NCI-H524 (cell line): Measurements from ENCODE around the gene CFI.
"Not testable (repeated sequence)": the region's sequence is repeated elsewhere in the genome, so short reads cannot be mapped to it uniquely, and the experiment has no call there.

Experiments used
- DNase-seq, 2 experiments: peaks; one replicate each; lab custom pipeline; 2025; lab: John Stamatoyannopoulos, UW

CFI gene

DNA sequence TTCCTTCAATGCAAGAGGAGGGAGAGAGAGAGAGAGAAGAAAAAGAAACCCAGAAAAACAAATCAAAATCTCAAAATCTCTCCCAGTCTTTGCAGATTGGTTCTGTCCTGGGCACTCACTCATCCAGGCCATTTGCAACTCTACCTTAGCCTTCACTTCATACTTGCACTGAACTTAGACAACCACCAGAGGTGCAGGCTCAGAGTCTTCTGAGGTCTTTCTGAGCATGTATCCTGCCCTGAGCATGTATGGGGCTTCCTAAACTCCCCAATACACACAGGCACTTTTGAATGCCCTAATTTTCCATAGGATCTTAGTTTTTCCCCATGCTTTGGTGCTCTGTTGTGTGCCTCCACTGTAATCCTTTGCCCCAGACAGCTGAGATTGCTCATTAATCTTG is 2.9 kb downstream of the CFI start:
- DNase-seq: no peak

DNA sequence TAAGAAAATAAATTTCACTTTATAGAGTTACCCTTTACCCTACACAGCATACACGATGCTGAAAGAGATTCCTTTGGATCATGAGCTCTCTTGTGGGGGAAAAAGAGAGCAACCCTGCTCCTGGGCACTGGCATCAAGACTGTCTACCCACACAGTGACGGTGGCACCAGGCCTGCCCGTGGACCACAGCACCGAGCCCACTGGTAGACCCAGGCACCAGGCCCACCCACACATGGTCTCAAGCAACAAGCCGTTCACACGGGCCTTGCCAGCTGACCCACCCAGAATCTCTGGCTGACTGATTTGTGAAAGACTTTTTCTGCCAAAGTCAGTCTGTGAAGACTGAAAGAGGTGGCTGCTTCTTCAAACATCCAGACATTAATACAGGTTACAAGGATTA is 6.7 kb downstream of the CFI start:
- DNase-seq: no peak

DNA sequence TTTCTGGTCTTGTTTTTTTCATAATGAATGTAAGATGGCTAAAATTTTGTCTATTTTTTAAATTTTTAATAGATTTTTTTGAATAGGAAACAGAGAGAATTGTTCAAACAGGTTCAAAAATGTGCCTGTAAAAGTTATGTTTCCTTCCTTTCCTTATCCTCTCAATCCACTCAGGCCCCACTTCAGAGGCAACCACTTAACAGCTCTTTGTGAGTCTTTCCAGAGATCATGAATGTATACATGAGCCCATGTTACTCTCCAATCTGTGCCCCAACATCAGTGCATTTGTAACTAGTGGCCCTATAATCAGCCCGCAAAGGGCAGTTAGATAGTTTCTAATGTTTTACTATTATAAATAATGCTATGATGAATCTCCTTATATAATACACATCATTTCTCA is 14.0 kb downstream of the CFI start:
- DNase-seq: peak in 1 of 2 experiments; percentile 0

DNA sequence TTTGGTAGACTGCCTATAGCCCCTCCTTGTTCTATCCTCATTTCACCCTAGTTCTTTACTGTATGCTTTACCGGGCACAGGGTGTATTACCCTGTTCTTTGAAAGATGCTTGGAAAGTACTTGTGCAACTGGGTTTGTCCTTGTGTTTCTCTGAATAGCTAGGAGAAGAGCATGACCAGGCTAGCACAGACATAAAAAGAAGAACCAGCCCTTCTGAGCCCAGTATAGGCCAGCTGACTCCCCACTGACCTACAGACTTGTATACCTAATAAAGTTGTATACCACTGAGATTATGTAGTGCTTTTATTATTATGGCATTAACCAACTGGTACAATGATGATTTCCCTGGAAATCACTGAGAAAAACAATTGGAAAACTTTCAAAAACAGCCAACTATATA is 15.0 kb downstream of the CFI start:
- DNase-seq: no peak

DNA sequence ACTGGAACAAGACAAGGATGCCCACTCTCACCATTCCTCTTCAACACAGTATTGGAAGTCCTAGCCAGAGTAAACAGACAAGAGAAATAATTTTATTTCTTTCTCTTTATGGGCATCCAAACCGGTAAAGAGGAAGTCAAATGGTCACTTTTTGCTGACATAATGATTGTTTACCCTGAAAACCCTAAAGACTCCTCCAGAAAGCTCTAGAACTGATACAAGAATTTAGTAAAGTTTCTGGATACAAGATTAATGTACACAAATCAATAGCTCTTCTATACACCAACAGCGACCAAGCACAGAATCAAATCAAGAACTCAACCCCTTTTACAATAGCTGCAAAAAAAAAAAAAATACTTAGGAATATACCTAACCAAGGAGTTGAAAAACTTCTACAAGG is 19.7 kb downstream of the CFI start:
- not testable (repeated sequence) for DNase-seq

DNA sequence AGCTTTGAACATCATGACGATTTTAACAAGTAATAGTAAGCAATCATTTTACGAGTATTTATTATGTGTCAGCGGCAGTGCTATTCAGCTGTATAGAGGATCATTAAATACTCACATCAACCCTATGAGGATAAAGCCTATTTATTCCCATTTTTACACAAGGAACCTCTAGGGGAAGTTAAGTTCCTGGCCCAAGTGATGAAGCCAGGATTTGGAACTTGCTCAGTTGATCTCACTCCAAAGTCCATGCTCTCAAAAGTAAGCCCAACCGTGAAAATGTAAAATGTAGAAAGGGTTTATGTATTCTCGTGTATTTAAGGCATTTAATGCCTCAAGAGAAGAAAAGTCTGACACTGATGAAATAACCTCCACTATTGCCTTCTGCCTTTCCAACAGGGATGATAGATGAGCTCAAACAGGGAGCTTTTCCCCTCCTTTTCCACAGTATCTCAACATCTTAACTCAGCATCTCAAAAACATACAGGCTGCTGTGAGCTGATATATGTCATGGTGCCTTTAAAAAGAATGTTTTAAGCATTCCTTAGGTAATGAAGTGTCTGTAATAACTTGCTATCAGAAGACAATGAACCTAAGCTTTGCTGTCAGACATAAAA is 36.9 kb downstream of the CFI start:
- DNase-seq: no peak

DNA sequence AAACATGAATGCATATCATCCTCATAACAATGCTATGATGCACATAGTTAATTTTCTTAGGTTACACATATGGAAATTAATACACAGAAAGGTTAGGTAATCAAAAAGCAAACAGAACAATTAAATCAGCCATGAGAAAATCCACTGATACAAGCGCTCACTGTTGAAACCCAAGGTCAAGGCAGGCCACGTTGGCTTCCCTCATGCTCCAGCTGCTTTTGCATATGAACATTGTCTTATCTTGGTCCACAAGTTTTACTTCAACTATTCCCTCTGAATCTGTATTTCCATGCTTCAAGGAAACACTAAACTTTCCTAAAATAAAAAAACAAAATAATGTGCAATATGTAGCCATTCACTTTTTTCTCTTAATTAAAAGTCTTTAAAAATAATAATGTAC is 37.4 kb downstream of the CFI start:
- DNase-seq: no peak

DNA sequence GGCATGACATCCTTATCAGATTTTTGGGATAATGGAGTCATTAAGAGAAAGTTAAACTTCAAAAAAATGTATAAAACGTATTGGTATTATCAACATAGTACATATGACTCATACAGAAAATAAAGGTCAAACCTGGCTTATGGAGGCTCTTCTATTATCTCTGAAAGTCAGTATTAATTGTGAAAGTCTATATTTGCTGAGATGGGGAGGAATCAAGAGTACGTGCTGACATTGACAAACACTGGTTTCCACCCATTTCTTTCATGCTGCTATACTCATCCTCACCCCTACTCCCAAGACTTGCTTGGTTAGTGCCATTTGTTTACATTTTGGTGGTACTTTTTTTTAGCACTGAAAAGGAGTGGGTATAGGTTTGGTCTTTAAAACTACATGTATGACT is 41.1 kb downstream of the CFI start:
- DNase-seq: no peak

DNA sequence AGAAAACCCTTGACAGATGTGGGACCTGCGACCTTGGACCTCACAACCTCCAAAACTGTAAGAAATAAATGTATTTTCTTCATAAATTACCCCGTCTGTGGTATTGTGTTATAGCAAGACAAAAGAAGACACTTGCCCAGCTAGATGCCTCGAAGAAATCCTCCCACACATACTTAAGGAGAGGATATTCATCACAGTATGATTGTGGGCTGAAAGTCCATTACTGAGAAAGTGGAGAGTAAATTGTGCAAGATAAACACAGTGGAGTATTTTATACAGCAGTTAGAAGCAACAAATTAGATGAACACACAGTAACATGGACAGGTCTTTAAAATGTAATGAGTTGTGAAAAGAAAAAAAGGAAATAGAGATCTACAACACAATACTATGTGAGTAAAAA is 46.1 kb downstream of the CFI start:
- DNase-seq: no peak

DNA sequence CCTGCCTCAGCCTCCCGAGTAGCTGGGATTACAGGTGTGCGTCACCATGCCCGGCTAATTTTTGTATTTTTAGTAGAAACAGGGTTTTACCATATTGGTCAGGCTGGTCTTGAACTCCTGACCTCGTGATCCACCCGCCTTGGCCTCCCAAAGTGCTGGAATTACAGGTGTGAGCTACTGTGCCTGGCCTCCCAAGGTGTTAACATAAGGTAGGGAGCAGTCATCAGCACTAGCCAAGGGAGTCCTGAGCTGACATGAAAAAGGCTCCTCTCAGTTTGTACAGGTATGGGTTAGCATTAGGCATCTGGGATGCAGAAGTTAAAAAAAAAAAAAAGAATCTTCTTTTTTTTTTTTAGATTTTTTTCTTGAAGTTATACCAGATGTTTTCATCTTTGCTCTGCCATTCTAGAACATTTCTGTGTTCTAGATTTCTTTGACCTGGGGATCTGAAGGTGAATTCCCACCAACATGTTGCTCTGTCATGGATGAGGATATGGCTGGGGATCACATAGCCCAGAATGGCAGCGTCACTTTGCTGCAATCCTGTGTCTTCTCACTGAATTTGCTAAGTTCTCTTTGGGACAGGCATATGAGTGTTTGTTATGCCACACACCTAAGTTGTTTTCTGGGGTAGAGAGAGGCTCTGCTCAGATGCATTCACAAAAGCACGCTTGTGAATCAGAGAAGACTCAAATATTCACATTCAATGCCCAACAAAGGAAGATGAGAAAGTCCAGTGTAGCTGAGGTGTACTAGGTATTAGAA is 47.5 kb downstream of the CFI start:
- DNase-seq: no peak

DNA sequence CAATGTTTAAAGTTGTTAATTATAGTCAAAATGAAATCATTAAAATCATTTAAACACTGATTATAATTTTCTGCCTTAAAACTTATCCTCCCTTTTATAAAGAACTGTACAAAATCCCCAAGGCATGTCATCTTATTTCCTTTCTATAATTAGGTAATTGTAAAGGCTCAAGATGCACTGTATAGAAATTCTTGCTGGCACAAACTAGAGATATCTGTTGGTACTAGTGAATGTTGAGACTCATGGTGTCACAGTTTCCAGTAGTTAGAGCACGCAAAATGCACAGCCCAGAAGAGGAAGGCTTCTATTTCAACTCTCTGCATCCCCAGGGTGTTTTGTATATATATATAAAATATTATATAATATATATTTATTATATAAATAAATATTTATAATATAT is 49.3 kb downstream of the CFI start:
- no peak for DNase-seq

DNA sequence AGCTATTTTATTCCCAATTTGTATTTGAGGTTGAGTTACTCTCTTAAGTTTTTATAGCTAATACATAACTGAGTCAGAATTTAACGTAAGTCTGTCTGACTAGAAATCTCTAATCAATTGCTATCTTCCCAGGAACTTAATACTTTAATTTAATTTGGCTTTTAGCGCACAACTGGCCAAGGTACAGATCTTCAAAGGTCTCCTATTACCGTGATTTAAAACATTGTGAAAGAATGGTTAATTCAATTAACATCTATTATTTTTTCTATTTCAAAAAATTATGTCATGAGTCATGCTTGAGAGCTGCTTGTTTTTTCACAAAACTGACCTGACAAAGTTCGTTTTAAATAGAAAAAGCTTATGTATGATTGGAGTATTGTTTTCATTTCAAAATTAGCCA is 49.9 kb downstream of the CFI start:
- DNase-seq: no peak

DNA sequence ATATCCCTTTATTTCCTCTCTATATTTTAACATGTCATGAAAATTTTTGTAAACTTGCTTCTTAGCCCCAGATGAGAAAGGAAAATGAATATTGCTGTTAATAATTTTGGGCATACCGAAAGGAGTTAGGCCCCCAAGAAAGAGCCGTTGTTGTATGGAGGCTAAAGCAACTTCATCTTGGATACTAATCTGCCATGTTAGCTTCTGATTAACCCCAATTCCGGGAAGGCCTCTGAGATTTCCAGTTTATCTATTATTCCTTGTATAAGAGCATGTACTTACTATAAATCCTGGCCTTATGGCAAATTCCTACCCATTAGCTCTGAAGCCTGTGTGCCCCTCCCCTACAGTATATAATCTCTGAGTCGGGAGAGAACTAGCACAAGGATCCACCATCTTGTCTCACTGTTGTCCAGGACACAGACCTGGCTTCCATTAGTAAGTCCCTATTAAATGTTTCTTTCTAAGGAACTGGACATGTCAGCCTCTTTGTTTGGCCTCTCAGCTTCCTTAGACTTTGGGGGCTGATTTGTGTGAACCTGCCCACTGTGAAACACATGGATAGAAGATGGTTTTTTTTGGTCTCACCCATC is 51.1 kb downstream of the CFI start:
- DNase-seq: no peak

DNA sequence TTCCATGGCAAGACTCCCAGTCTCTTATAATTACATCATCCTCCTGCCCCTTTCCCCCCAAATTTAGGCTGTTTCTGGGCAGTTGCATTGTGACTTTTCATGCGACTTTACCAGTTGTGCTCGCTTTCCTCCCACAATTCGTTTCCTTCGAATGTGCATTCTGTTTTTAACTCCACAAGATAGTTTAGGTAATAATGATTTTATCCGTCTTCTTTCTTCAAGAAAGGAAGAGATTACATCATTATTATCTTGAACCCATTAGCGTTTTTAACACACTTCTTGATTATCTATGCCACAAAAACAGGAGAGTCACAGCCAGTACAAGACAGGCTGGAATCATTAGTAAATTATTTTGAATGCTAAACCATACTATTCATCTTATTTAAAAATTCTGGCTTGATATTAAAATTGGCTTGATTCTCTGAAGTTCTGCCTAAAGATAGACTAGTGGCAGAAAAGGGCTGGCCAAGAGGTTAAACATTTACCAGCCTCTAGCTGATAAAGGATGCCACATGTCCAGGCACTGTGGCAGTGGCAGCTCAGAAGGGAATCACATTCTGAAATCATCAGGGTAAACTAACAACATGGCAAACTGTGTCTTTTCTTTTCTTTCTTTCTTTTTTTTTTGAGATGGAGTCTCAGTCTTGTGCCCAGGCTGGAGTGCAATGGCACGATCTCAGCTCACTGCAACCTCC is 52.3 kb downstream of the CFI start:
- no peak for DNase-seq

DNA sequence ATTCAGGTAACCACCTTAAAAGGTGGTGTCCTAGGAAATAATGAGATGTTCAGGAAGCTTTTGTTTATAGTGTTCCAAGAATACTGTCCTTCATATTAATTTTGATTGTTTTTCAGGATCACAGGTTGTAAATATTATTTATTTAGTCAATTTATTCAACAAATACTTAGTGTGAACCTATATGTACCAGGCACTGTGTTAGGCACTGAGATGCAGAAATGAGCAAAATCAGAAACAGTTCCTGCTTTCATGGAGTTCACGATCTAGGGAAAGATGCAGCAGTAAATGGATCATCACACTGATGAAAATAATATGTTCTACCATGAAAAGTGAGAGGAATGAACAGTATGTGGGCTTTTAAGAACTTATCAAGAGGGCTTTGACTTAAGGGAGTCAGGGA is 53.7 kb downstream of the CFI start:
- no peak for DNase-seq

DNA sequence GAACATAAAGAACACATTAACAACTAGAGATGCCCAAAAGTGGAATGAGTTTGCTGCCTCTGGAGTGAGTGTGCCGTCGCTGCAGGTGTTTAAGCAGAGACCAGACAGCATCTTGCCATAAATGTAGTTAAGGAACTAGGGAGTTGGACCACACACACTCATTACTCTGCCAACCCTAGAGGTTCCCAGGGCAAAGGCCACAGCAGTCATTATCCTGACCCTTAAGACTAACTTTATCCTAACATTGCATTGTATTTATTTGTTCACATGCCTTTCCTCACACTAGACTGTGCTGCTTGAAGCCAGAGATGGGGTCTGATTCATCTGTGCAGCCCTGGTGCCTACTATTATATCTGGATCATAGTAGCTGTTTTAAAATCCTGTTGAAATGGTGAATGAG is 55.1 kb downstream of the CFI start:
- no peak for DNase-seq

DNA sequence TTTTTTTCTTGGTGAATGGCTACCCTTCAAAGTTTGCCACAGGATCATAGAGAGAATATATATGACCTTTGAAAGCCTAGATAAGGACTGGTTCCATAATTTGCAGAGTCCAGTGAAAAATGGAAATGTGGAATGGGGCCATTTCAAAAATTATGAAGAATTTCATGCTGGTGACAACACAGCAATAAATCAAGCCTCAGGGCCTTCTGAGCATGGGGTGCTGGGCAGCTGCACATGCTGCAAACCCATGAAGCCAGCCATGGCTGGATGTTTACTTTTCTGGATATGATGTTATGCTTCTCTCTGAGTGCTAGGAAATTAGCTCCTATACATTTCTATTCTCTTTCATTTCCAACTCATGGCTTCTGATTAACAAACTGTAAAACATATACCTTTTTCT is 56.0 kb downstream of the CFI start:
- DNase-seq: no peak

DNA sequence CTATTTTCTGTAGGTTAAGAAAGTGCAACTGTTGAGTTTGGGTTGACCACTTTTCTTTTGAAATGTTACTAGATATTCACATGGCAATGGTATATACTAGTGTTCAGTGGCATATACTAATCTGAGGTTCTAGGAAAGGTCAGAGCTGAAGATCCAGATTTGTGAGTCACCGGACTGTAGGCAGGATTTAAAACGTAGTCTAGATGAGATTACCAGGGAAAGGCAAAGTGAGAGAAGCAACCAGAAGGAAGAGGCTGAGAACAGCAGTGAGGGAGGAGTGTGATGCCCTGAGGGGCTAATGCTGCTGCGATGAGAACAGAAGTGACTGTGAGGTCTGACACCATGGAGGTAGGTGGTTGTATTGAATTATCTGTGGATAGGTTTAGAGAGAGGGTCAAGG is 62.3 kb downstream of the CFI start:
- DNase-seq: no peak

DNA sequence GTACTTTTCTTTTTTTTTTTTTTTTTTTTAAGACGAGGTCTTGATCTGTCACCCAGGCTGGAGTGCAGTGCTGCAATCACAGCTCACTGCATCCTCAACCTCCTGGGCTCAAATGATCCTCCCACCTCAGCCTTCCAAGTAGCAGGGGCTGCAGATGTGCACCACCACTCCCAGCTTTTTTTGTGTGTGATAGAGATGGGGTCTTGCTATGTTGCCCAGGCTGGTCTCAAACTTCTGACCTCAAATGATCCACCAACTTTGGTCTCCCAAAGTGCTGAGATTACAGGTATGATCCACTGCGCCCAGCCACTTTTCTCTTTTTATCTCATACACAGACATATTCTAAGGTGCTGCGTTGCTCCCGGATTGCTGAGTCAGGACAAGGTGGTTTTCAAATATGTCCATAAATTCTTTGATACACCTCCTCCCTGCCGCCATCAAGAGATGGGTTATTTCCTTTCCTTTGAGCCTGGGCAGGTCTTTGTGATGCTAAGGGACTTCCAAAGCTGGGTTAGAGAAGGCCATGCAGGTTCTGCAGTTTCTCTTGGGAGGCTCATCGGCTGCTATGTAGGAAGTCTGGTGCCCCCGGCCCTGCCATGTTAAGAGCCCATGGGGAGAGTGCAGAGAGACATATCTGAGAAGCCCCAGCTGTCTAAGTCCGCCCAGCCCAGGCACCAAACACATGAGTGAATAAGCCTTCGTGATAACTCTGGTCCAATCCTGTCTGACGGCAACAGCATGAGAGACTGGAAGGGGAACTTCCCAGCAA is 63.5 kb downstream of the CFI start:
- no peak for DNase-seq

DNA sequence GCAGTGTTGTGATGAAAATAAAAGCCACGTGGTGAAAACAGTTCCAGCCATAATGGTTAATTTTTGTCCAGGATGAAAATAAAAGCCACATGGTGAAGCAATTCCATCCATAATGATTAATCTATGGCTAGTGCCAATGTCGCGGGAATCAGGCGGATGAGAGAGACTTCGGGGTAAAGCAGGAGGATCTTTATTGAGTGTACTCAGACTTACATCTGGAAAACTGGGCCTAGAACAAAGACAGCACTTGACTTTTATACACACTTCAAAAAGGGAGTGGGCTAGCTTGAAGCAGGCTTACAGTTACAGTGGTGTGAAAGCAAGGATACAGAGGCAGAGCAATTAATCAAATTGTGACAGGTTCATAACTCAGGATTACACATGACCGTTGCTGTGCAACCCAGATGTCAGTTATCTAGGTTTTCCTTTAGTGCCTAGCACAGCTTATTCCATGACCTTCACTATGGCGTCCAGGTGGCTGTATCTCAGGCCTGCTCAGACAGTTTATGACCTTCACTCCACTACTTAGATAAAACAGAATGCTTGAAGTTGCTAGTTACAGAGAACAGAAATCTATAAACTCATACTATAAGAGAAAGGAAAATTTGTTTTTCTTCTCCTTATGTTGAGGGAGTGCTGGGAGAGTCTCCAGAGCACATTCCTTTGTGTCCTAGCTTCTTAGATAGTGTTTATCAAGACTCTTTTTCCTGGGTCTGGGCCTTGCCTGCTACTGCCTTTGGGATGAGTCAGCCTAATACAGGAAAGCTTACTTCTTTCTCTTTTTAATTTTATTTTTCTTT is 66.0 kb downstream of the CFI start:
- peak; percentile 9 to 42 for DNase-seq

DNA sequence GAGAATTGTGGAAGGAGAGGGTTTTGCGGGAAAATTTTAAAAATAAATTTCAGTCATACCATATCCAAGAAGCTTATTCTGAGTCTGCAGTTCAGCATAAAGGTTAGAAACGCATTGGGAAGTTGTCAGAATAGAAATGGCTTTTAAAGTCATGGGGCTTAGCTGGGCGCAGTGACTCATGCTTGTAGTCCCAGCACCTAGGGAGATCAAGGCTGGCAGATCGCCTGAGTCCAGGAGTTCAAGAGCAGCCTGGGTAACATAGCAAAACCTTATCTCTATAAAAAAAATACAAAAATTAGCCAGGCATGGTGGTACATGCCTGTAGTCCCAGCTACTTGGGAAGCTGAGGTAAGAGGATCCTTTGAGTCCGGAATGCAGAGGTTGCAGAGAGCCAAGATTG is 68.1 kb downstream of the CFI start:
- no peak for DNase-seq
